HG03039 (cell line): ENCODE data around the gene GUCD1.
"Not testable (repeated sequence)": the region's sequence is repeated elsewhere in the genome, so short reads cannot be mapped to it uniquely, and the experiment has no call there.

Experiments used
- ATAC-seq: cut with Tn5 transposase; IDR thresholded peaks from one replicate; pipeline ENCODE4 v1.9.1; 2021; ENCODE audit warnings: mild to moderate bottlenecking, moderate library complexity; ENCODE audit not compliant: unreplicated experiment

Gene GUCD1

DNA sequence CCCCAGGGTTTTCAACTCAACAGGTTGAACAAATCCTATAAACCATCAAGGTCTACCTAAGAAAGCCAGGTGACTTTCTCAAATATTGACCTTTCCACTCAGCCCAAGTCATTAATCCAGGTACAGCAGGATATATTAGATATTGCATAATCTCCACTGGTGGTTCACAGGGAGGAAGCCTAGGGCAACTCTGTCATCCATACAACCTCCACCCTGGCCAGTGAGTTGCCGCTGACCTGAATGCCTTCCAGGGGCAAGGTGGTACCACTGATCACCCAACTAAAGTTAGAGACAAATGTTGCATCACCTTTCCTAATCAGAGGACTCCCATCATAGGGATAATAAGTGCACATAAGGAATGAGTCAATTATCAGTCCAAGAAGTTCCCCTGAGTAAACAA is 22.9 kb downstream of the GUCD1 start:
- no peak for ATAC-seq

DNA sequence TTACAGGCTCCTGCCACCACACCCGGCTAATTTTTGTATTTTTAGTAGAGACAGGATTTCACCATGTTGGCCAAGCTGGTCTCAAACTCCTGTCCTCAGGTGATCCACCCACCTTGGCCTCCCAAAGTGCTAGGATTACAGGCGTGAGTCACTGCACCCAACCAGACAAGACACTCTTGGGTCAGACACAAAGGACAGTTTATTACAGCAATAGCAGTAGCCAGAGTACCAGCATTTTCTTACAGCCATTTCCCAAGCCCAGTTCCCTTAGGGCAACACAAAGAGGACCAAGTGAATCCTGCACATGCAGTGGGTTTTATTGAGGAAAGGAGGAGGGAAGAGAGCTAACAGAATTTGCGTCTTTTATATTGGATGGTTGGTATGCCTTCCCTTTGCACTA is 24.0 kb downstream of the GUCD1 start:
- ATAC-seq: not testable (repeated sequence)

DNA sequence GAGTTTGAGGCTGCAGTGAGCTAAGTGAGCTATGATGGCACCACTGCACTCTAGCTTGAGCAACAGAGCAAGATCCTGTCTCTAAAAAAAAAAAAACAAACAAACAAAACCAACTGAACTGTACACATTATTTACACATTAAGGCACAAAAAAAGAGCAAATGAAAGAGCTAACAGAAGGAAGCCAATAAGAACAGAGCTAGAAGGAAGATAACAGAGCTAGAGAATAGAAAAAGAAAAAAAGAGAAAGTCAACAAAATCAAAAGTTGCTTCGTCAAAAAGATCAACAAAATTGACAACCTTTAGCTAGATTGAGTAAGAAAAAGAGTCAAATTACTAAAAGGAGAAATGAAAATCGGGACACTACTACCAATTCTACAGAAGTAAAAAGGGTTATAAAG is 25.0 kb downstream of the GUCD1 start:
- no peak for ATAC-seq

DNA sequence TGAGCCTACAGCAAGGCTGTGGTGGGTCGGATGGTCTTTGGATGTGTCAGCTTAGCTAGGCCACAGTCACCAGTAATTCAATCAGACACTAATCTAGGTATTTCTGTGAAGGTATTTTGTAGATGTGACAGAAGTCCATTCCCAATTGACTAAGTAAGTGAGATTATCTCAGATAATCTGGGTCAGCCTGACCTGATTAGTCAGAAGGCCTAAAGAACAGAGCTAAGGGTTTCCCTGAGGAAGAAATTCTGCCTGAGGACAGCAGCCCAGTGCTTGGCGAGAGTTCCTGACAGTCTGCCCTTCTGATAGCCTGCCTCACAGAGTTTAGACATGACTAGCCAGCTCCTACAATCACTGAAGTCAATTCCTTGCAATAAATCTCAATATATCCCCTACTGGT is 28.7 kb downstream of the GUCD1 start:
- no peak for ATAC-seq

DNA sequence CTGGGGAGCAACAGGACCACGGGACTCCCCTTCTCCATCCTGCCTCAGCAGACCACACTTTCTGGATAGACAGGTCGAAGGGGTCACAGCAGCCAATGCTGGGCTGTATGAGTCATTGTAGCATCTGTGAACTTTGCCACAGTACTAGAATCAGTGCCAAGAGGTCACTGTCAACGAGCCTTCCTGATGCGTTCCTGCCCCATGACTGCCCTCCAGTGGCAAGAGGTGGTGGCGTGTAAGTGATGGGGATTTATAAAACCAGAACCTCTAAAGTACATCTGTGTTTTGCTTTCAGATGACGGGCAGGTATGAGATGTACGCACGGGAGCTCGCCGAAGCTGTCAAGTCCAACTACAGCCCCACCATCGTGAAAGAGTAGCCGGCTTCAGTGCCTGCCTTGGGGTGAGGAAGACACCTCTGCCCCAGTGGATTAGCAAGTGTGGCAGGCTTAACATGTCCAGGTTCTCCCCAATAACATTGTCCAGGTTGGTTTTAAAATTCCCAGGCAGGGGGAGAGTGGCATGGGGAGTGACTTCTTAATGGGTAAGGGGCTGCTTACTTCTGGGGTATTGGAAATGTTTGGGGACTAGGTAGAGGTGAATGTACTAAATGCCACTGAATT is 29.4 kb downstream of the GUCD1 start:
- no peak for ATAC-seq

DNA sequence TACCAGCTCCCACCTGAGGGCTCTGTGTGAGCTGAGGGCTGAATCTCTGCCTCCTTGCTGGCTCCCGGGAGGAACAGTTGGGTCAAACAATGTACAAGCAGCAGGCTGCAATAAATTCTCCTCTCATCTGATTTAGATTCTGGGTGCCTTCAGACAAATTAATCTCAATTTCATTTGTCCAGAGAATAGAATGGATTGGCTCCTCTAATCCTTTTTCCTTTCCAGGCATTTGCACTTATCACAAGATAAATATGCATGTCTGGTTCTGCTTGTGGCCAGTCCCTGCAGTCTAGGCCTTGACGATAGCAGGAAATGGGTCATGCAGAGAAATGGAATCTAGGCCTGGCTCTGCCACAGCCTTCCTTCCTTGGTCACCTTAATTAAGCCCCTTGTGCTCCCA is 31.1 kb downstream of the GUCD1 start:
- ATAC-seq: no peak

DNA sequence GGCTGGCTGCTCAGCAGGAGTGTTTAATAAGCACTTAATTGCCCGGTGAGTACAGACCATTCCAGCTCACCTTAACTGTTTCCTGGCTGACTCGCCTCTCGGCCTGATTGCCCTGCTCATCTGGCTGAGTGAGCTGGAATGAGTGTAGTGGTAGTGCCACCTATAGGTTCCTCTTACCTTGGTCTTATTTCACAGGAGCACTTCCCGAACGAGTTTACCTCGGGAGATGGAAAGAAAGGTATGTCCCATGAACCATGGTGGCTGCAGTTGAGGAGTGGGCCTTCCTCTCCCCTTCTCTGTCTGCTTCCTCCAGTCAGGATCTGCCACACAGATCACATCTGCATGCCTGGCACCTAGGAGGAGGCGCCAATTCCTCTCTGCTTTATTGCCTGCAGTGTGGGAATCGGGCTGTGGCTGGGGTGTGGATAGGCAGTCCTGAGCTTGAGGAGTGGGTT is 33.1 kb downstream of the GUCD1 start:
- no peak for ATAC-seq

DNA sequence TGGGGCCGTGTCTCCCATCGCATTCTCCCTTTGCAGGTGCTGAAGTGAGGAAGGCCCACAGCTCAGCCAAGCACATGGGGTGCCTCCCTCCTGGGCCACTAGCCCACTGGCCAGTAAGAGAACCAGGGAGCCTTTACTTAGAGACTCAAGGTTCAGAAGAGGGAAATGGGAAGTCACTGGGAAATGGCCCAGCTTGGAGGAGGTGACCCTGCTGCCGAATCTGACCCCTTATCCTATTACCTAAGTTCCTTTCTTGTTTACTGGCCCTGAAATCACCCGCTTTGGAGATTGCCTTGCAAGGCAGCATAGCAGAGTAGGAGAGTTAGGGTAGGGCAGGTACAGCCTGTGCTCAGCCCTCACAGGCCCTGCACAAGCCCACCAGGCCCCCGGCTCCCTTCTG is 35.4 kb downstream of the GUCD1 start:
- ATAC-seq: no peak

DNA sequence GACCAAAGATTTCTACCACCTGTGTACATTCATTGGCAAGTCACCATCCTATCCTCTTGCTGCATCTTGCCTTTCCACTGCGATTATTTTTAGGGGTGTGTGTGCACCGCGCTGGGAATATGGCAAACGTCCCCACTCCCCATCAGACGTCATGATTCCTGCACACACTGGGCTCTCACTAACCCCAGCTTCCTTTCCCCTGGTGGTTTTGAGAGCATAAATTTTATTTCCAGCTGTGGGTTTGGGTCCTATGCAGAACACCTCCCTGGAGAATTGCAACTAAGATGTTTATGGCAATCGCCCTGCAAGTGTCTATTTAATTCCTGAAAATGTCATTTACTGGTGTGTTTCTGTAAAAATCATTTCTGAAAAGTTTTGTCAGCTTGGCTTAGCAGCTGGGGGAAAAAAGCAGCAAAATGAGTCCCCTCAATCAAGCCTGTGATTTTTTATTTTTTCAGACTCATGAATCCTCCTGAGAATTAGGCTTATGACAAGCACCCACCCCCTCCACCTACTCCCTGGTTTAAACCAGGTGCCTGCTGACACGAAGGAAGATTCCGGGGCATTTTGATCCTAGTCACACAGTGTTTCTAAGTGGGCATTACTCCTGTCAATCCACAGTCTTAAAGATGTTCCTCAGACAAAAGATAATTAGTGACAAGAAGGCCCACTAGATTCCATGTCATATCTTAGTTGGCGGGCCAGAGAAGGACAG is 36.0 kb downstream of the GUCD1 start:
- no peak for ATAC-seq

DNA sequence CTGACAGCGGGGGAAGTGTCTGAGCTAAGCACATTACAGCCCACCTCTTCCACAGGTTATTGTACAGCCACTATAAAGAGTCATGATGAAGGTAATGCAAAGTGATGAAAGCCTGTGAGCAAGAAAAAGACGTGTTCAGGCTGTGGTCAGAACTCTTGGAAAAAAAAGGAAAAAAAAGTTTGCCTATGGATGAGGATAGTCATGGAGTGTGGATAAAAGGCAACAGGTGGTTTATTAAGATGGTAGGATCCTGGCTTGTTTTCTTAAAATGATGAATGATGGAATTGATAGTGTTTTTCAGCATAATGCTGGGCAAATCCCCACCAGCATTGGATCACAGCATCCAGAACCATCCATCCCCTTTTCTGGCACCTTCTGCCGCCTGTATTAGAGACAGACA is 36.7 kb downstream of the GUCD1 start:
- ATAC-seq: no peak

DNA sequence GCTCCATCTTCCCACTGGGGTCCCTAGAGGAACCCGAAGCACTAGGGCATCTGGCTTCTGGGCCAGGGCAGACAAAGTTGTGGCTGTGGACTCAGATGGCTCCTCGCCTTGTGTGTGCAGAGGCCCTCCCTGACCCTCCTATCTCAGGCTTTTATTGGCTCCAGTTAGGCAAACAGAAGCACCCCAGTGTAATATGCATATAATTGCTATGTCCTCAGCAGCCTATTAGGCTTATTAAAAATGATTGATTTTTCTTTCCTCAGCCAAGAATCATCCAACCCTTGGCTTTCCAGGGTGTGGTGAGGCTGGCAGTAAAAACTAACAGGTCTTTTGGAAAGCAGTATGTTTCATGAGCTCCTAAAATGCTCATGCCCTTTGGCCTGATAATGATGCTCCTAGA is 37.5 kb downstream of the GUCD1 start:
- ATAC-seq: no peak

DNA sequence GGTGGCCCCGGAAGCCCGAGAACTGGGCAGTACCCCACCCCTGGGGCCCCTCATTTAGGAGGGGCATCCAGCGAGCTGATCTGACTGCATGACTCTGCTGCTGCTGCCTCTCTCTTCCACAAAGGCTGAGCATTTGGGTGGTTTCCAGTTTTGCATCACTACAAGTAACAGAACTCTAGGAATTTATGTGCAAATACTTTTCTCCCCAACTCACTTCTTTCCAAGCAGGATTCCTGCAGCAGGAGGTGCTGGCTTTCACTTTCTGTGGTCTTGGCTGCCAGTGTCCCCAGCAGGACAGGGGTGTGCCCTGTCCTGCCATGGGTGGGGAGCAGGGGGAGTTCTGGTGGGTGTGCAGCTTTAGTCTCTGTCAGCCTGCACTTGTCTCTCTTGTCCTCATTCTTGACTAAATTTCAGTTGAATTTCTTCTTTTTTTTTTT is 38.6 kb downstream of the GUCD1 start:
- ATAC-seq: no peak

DNA sequence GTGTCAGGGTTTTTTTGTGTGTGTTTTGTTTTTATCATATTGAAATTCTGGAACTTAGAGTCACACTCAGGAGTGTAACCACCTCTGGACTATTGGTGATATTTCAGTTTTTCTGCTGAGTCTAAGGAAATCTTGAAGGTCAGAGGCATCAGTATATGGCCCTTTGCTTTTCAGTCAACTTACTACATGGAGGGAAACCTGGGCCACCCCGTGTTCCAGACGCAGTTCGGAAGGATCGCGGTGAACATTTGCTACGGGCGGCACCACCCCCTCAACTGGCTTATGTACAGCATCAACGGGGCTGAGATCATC is 40.0 kb downstream of the GUCD1 start:
- ATAC-seq: no peak

DNA sequence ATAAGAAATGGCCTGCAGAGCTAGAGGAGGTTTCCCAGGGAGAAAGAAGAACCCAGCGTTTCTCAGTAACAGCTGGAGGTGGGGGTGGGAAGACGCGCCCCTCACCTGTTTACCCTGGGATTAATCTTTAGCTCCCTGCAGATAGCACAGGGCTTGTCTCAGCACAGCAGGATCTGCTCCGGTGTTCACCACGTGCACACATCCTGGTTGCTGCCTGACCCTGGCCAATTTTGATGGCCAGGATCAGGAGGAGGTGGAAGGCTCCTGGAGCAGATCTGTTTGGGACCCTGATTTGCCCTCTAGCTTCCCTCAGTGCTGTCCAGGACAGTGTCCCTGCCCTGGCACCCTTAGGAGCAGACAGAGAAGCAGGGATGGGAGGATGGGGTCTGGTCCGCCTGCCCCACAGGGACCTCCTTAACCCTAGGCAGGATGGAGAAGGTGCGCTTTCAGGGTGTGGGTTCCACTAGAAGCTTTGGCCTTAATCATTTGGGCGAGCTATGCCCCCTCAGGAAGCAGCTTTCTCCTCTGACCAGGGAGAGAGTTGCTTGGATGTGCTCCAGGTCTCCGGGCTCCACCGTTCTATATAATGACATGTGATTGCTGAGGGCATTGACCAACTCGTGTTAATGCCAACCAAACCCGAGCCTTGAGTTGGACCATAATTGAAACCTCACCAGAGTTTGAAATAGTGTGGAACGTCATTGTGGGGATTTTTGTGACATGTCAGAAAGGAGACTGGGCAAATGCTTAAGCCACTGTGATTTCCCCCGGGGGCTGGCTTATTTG is 40.5 kb downstream of the GUCD1 start:
- ATAC-seq: no peak

DNA sequence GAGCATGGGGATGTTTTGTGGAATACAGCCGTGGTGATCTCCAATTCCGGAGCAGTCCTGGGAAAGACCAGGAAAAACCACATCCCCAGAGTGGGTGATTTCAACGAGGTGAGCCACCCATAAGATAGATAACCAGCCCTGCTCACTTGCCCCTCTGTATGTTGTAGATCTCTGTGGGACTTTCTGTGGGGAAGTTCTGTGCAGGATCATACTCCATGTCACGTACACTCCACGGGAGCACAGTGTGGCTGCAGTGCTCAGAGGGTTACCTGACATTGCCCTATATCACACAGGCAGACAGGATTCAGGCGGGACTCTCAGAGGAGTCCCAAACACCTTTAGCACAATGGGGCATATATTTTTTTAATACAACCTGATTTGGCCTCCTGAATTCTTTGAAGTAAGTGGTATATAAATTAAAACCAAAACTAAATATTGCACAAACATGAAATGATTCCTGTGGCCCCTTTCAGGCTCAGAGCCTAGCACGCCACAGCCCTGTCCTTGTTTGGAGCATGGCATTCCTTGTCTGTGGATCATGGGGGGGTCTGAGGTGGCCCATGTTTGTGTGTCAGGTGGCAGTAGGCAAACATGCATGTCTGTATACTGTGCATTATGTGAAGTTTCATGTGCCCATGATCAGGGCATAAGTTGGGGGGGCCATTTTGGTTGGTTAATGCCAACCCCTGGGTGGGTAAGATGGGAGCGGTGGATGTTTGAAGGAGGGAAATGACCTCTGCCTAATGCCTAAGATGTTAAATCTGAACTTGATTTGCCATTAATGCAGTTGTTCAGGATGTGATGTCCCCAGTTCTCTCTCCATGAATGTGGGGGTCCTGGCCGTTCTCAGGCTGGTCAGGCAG is 41.3 kb downstream of the GUCD1 start:
- no peak for ATAC-seq

DNA sequence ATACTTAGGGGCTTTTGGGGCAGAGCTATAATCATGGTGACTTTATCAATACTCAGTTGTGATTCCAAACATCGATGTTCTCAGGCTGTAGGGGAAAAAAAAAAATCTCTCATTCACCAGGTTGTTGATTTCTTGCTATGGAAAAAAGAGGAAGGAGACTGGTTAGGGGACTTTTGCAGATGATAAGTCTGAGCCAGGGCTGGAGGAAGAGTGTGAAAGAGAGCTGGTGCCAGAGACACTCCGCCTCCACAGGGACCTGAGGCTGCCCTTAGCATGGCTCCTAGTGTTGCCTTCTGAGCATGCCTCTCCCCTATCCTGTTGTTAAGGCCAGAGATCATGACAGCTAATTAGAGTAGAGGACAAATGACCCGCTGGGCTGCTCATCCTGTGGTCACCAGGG is 42.9 kb downstream of the GUCD1 start:
- no peak for ATAC-seq

DNA sequence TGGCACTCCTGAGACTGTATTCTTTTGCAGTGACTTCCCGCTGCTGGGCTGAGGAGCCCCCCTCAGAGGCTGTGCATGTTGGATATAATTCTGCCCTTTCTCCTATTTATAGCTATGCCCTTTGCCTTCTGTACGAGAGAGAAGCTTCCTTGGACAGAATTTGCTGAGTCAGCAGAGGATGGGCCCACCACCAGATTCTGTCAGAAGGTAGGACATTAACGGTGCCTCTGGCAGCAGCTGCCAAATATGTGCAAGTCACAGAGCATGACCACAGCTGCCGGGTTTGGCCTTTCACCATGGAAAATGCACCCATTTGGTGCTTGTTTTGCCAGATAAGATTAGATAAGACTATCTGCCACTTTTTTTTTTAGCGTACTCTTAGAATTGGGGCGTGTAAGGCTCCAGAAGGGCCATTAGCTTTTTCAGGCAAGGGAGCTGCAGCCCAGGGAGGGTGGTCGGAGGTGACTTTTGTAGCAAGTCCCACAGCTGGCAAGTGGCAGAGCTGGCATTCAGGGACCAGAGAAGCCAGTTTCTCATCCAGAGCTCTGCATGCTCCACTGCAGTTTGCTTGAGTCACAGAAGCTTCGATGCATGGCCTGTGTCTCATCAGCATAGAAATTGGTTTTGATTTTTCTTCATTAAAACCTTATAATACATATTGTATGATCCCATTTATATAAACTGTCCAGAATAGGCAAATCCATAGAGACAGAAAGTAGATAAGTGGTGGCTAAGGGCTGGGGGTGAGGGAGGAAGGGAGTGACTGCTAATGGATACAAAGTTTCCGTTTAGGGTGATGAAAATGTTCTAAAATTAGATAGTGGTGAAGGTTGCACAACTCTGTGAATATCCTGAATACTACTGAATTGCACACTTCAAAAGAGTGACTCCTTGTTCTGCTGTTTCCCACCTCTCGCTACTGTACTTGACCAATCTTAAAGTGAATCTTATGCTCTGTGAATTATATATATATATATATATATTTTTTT is 44.0 kb downstream of the GUCD1 start:
- no peak for ATAC-seq

DNA sequence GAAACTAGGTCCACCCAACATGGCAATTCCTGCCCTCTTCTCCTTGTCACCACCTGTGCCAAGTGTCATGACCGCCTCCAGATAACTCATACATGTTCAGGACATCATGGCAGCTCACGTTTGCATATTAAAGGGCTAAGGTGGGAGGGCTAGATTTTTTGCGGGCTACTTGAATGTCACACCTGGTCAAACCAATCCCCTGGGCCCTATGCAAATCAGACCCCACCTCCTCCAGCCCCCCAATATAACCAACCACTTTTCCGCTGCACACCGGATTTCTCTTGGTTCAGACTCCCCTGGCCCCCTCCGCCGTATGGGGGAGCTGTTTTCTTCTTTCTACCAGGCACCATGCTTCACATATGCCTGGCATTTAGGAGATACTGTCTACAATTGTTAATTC is 47.2 kb downstream of the GUCD1 start:
- no peak for ATAC-seq

DNA sequence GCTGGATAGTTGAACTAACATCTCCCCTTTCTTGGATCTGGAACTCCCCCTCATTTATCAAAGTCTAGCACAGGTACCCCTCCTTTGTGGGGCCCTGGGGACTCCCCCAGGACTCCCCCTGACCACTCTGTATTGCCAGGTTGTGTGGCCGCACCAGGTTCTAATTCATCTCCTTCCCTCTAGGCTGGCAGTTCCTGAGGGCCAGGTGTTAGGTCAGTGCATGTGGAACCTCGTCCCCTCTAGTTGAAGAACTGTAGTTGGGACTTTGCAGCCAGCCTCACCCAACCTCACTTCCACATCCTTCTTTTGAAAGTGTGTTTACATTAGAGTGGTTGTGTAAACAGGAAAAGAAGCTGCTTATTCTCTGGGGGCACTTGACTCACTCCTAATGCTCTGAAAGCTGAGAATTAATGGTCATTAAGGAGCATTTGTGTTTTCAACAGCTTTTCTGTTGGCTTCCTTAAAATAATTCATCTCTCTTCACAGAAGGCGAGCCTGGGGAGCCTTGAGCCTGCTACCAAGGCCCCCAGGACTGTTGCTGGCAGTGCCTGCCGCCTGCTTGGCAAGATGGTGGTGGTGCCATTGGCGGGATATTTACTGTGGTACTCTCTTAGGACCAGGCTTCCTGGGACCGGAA is 48.0 kb downstream of the GUCD1 start:
- no peak for ATAC-seq
